CD4-positive, alpha-beta T cell treated with Interleukin-4 for 1 hour (primary cell): Measurements from ENCODE around the gene RIPOR2.
"Not testable (repeated sequence)": the region's sequence is repeated elsewhere in the genome, so short reads cannot be mapped to it uniquely, and the experiment has no call there.

ENCODE experiments used
- DNase-seq, 2 donors: peaks; one replicate each; pipeline ENCODE4 v3.0.0-alpha.2; 2020 to 2022

Gene RIPOR2

GRCh38 chr6:24925661-24926060 is 10.1 kb downstream of the RIPOR2 start:
- no peak for DNase-seq

- DNase-seq: no peak
Measured at GRCh38 chr6:24924580-24925356, 11.0 kb downstream of the RIPOR2 start.

DNA sequence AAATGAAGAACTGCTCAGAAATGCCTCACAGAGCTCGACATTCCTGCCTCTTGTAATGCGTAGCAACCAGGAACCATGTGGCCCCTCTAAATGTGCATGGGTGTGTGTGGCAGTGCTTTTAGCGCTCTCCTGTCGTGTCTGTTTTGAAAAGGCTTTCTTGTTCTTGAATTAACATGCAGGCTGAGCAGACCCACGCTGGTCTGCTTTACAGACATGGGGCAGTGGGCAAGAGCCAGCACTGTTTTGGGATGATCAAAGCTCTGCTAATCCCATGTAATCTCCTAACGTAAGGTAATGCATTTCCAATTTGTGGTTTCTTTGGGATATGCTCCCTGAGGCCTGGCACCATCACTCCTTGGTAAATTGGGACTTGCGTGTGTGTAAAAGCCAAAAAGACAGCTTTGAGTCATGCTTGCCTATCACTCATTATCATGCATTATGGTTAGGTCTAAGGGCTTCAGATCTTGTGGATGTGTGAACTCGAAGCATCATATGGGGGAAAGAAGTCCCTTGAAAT is 11.8 kb downstream of the RIPOR2 start:
- DNase-seq: no peak

DNA sequence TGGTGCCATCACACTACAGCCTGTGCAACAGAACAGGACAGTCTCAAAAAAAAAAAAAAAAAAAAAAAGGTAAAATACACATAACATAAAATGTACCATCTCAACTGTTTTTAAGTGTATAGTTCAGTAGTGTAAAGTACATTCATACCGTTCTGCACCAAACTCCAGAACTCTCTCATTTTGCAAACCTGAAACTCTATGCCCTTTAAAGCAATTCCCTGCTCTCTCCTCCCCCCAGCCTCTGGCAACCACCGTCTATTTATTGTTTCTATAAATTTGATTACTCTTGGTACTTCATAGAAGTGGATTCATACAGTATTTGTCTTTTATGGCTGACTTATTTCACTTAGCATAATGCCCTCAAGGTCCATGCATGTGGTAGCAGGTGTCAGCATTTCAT is 12.9 kb downstream of the RIPOR2 start:
- DNase-seq: no peak

GRCh38 chr6:24922170-24922569 is 13.6 kb downstream of the RIPOR2 start:
- DNase-seq: no peak

GRCh38 chr6:24920136-24920535 is 15.6 kb downstream of the RIPOR2 start:
- no peak for DNase-seq

DNA sequence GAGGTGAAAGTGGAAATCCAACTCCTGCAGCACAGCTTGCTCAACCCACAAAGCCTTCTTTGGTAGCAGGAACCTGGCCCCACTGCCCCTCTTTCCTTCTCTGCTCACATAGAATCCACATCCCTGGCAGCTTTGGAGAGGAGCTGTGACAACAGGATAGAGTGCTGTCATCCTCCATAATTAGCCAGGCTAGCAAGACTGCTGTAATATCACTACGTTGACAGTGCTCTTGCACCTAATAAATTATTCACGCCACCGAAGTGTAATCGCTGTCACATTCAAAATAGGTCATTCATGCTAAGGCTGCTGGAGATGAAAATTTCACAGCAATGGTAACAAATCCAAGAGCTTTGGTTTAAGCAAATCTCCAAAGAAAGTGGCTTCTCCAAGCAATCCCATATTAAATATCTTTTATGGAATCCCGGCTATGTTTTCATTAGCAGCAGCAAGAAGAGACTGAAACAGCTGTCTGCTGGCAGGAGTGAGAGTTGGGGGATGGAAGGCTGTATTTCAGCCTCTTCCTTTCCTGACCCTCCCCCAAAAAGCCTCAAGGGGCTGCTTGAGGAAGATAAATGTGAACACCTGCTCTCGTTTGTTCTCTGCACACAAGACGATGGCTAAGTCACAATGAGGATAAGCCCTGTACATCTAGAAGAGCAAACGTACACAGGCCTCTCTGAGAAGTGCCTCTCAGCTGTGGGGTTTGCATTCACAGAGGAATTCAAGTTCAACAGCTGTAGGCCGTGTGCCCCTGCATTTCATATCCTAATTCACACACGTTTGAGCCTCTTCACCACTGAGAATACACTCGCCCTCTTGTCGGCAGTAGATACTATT is 16.5 kb downstream of the RIPOR2 start:
- no peak for DNase-seq

GRCh38 chr6:24918641-24919055 is 17.1 kb downstream of the RIPOR2 start:
- no peak for DNase-seq

DNA sequence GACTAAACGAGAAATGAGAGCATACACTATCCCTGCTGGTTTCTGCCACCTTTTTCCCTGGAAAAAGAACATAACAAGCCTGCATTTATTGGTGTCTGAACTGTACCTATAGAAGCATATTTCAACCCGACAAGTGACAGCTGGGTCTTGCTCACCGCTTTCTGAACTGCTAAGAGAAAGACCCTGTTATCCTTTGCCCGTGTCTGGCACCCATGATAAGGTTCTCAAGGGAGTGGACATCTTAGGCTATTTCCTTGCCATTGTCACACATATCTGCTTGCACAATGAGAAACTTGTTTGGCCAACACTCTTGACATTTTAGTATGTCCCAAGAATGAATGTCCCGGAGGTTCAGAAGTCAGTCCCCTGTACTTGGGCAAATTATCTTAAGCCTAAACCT is 19.3 kb downstream of the RIPOR2 start:
- DNase-seq: no peak

DNA sequence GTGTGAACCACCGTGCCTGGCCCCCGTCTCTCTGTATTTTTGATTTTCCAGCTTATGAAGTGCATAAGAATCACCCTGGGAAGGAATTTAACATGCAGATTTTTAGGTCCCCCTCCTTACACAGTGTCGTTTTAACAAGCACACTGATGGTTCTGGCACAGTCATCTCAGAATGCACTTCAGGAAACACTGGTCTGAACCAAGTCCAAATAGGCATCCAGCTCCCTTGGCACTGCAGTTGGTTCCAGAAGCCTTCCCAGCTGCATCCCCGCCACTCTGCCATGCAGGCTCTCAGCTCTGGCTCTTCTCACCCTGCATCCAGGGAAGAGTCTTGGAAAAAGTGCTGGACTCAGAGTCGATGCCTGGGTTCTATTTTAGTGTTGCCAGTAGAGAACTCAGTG is 20.1 kb downstream of the RIPOR2 start:
- DNase-seq: no peak

DNA sequence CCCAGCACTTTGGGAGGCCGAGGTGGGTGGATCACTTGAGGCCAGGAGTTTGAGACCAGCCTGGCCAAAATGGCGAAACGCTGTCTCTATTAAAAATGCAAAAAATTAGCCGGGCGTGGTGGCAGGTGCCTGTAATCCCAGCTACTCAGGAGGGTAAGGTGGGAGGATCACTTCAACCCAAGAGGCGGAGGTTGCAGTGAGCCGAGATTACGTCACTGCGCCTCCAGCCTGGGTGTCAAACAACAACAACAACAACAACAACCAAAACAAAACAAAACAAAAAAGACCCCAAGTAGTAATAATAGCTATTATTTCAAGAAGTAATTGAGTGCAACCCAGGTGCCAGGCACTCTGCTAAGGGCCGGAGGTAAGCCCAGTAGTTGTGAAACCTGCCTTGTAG is 21.7 kb downstream of the RIPOR2 start:
- DNase-seq: not testable (repeated sequence)

- no peak for DNase-seq
Measured at GRCh38 chr6:24911796-24912382, 23.9 kb downstream of the RIPOR2 start.

DNA sequence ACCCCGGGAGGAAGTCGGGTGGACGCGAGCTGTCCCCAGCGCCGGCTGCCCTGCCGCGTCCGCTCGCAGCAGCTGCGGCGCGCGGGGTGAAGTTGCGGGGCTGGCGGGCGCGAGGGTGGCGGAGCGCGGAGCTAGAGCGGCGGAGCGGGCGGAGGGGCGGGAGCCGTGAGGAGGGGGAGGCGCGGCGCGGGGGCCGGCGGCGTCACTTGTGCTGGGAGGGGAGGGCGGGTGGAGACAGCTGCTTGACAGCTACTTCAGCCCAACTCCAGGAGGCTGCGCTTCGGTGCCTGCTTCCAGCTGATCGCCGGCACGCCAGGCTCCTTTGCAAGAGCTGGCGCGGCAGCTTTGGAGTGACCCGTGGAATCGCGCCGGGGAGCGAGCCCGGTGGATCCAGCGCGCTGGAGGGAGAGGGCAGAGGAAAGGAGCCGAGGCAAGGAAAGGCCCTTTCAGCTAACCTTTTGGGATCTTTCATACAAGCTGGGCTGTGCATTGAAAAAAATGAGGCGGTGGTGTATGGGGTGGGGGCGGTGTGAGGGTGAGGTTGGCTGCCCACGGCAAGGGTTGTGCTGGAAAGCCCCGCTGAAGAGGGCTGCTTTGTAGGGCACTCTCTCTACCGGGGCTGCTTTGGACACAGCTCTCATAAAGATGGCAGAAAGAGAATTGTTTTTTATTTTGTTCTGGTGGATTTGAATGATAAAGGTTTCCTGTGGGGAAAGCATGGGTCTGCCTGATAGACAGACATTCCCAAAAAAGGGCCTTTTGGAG is 24.6 kb downstream of the RIPOR2 start:
- DNase-seq: peak in 1 of 2 donors; percentile 28

DNA sequence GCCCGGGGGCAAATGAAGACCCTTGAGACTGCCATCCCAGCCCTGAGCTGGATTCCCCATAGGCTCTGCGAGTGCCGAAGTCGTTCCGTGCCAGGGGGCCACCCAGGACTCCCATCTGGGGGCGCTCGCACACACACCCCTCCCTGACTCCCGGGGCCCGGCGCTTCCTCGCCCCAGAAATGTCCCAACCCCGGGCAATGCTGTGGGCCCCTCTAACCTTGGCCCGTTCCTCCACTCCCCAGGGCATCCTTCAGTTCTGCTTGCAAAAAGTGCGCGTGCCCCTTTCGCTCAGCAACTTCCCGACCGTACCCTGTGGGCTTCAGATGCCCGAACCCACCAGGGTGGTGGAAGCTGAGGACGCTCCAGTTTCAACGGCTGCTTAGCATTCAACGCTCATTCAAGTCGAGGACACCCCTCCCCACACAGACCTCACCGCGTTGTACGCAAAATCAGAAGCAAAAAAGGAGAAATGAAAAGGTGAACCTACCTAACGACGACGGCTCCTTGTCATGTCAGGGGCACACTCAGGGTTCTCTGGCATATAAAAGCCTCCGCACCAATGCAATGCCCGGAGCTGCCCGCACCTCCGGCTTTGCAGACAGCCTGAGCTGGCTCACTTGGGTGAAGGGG is 25.3 kb downstream of the RIPOR2 start:
- DNase-seq: peak in 1 of 2 donors; percentile 48

DNA sequence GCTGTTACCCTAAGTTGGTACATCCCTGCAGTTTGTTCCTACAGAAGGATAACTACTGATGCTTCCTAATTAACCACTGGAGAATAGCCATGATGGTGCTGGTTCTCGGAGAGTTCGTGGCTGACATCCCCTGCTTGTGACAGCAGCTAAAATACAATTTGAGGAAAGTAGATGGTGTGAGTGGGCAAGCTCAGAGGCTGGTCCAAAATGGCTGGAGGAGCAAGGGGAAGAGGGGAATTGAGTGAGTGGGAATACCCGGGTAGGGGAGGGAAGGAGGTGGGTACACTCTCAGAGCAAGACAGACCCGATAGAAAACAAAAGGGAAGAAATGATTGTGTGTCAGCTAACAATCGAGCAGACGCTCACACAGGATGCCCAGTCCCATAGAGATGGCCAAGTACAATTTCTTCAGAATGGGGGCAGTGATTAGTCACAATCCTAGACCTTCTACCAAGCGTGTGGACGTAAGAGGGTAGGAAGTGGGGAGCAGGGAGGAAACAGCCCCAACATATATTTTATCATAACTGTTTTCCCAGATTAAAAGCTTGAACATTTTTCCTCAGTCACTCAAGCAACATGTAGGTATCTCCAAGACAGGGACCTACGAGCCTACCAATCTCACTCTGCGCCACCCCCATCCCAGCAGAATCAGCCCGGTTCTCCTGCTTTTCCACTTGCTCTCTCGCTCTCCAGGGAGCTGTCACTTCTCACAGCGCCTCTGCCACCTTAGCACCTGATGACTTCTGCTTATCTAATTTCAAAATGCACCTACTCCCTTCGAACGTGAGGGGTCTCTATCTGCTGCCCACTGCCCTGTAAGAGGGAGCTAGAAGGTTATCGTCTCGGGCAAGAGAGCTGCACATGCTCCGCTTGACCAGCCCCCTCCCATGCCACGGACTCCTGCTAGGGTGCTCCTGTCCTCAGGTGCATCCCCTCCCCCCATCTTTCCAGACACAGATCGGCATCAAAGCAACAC is 26.2 kb downstream of the RIPOR2 start:
- no peak for DNase-seq

DNA sequence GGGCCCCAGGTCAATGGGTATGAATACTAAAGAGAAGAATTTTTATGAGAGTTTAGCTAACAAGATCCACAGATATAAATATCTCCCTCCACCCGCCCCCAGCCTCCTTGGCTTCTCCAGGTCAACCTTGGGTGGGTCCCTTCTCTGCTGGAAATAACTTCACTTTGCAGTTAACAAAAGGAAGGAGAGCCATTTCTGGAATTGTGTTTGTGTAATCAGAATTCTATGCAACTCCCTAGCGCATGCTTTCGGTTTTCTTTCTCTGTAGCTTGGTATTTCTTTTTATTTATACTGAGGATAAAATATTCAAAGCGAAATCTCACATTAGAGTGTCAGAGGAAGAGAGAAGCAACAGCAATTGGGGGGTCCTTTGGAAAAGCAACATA is 27.1 kb downstream of the RIPOR2 start:
- no peak for DNase-seq

DNA sequence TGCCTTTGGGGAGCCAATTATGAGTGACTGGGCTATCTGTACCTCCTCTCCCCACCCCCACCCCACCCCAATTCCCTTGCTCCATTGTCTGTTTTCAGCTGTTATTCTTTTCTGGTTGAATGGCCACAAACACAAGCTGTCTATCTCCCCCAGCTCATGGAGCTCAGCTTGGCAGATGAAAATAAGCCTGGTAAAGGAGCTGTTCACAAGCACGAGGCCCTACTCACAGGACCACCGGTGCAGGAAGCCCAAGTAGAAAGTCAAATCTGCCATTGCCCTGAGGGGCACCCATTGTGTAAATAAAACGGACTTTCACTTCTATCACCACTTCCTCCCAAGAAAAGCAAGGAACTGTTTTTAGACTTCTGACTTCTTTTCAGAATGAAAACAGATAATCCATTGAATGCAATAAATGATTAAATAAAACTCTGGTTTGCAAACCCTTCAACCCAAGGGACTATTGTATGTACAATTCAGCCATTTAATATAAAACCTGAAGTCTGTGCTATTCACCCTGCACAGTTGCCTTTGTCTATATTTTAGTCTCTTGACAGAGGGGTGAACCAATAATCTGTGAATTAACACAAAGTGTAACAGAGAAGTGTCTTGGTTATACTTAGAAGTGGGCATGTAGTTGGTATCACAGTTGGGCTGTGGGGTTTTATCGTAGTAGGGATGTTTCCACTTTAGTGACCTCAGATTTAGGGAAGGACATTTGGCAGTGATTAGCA is 27.7 kb downstream of the RIPOR2 start:
- no peak for DNase-seq

GRCh38 chr6:24906314-24906713 is 29.4 kb downstream of the RIPOR2 start:
- no peak for DNase-seq

DNA sequence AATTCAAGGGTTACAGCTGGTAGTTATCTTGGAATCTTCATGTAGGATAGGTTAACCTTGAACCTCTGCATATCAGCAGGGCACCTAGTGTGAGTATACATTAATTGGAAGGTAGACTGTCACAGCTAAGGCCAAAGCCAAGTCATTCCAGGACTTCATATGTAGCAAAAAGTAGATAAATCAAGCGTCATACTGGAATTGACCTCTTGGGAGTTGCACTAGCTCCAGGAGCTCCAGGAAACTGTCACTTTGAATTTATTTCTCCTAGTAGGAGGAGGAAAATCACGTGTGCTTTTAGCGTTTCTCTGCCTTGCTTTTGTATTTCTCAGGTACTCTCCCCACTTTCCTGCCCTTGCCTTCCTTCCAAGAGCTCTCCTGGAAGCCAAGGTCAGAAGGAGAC is 30.3 kb downstream of the RIPOR2 start:
- no peak for DNase-seq

- DNase-seq: no peak
Measured at GRCh38 chr6:24903681-24904080, 32.1 kb downstream of the RIPOR2 start.
